Hematopoietic multipotent progenitor cell treated with erythropoietin and hydrocortisone succinate and interleukin-3 and kit ligand, for 17 days (in vitro differentiated cells): ENCODE results near the gene MTMR6.

Experiments
- DNase-seq: peaks from one replicate; pipeline ENCODE4 v3.0.0-alpha.2; 2015; ENCODE audit warnings: low spot score

Gene MTMR6

DNA sequence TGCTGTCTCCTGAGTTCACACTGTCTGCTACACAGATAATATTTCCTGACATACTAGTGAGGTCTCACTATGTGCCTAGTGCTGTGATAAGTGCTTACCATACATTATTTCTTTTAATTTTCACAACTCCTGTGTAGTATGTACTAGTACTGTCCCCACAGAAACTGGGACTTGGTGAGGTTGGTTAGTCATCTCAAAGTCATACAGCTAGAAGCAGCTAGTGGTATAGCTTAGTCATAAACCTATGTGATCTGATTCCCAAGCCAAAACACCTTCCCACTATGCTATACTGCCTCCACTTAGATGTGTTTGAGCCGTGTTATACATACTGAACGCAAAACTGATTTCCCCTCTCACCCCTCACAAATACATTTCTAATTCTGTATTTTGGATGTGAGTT lies 10.5 kb downstream of the MTMR6 start:
- no peak for DNase-seq

- no peak for DNase-seq
Measured at GRCh38 chr13:25268561-25268960, 18.7 kb downstream of the MTMR6 start.

DNA sequence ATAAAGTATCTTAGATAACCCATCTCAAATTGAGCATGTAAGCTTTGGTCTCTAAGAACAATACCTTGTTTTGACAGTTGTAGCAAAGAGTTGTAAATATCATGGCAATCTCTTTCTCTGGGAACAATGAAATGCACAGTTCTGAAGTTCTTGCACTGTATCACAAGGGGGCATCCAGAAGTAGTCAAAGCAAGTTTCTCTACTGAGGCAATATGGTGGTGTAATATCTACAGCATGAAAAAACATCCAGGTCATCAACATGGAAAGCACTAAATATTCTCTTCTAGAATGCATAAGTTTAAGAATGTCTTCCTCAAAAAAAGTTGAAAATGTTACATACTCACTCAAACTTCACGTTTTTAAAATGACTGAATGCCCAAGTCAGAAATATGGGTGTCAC lies 19.6 kb downstream of the MTMR6 start:
- DNase-seq = peak; percentile 16

GRCh38 chr13:25266706-25267105 lies 20.6 kb downstream of the MTMR6 start:
- DNase-seq = no peak

- no peak for DNase-seq
Measured at GRCh38 chr13:25262261-25262660, 25.0 kb downstream of the MTMR6 start.

- DNase-seq = no peak
Measured at GRCh38 chr13:25253702-25254101, 33.6 kb downstream of the MTMR6 start.

DNA sequence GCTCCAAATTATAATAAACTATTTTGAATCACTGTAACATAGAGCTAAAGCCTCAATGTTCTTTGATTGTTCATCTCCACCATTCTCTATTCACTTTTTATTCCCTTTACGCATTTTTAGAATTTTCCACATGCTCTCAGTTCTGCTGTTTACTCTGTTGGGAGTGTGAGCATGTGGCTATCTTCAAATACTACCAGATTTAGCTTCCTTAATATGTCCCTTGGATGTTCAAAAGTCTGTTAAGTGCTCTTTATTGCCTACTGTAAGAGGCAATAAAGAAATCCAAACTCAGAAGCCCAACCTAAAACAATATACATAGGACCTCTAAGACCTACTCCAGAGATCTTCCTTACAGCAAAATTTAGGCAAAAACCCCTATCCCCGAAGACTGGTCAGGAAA lies 34.5 kb downstream of the MTMR6 start:
- no peak for DNase-seq

- no peak for DNase-seq
Measured at GRCh38 chr13:25252225-25252624, 35.1 kb downstream of the MTMR6 start.

- no peak for DNase-seq
Measured at GRCh38 chr13:25249001-25249543, 38.2 kb downstream of the MTMR6 start.

DNA sequence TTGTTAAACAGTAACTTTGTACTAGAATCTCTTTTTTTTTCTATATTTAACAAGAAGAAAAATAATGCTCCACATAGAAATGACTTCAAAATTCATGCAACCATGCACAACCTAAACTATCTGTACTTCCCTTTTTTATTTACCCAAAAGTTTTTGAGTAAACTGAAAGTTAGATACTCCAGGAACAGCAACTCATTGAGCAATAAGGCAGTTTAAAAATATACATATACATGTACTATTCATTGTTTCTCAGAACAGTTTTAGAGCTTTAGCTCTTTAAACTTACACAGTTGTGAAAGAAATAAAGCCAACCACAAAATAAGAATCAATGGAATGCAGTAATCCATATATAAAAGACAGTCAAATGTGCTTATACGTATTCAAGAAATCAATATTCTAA lies 39.2 kb downstream of the MTMR6 start:
- no peak for DNase-seq

GRCh38 chr13:25247360-25247759 lies 39.9 kb downstream of the MTMR6 start:
- no peak for DNase-seq

DNA sequence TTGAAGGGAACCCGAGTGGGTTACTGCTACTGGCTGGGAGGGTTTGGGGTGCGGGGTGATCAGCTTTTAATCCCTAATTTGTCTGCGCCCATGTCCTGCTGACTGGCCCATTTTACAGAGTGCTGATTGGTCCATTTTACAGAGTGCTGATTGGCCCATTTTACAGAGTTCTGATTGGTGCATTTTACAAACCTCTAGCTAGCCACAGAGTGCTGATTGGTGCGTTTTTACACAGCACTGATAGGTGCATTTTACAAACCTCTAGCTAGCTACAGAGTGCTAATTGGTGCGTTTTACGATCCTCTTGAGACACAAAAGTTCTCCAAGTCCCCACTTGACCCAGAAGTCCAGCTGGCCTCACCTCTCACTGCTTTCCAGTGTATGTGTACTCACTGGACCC lies 43.2 kb downstream of the MTMR6 start:
- no peak for DNase-seq

DNA sequence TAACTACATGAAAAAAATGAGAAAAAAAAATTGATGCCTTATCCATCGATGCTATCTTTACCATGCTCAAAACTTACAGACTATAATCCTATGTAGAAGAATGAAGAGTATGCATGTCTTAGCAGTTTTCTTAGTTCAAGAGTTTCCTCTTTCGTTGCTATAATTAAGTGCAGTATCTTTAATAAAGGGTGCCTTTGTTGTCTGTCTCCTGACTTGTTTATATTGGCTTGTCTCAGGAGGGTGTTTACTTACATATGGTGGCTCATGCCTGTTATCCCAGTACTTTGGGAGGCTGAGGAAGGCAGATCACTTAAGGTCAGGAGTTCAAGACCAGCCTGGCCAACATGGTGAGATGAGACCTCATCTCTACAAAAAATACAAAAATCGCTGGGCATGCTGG lies 44.3 kb downstream of the MTMR6 start:
- DNase-seq = no peak

DNA sequence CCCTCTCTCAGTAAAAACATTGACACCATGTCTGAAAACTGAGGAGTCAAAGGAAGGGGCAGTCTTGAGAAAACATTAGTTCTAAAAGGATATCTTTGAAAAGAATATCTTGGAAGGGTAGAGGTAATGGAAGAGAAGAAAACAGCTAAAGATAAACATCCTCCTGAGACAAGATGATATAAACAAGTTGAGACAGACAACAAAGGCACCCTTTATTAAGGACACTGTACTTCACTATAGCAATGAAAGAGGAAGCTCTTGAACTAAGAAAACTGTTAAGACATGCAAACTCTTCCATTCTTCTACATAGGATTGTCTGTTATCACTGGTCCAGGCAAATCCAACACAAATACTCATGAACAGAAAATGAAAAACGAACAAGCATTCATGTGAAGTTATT lies 46.3 kb downstream of the MTMR6 start:
- DNase-seq = no peak

GRCh38 chr13:25237083-25237482 lies 50.2 kb downstream of the MTMR6 start:
- no peak for DNase-seq

- no peak for DNase-seq
Measured at GRCh38 chr13:25233861-25234260, 53.4 kb downstream of the MTMR6 start.

DNA sequence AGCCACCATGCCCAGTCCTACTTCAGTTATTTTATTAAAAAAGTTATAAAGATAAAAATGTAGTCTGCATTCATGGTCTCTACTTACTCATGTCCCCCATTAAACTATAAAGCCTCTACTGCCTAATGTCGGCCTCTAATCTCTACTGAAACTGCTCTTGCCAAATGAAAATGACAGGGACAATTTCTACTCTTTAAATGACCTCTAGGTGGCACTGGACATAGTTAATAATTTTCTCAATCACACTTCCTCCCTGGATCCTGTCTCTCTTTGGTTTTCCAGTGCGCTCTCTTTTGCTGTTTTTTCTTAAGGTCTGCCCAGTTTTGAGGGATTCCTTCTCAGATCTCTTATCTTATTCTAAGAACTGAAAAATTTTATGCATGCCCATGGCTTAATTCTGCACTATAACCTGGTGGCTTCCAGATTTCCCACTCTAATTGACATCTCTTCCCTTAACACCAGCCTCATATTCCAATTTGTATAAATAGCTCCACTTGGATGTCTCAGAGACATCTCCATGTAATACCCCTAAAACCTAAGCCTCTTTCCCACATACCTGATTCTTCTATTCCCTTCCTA lies 54.3 kb downstream of the MTMR6 start:
- peak; percentile 61 for DNase-seq

DNA sequence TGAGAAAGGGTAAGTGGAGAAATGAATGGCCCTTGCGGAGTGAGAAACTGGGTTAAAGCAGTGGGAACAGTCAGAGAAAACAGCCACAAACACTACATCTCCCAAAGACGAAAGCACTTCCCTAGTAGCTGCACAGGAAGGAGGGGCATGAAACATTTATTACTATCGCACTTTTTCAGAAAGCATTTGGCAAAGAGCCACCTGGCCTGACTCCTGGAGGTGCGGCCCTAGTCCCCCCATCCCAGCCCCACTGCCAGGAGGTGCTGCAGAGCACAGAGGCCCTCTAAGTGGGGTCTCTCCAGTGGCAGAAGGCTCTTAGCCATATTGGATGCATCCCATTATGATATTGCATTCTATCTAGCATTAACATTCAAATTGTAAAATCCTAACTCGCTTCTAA lies 55.8 kb downstream of the MTMR6 start:
- no peak for DNase-seq

DNA sequence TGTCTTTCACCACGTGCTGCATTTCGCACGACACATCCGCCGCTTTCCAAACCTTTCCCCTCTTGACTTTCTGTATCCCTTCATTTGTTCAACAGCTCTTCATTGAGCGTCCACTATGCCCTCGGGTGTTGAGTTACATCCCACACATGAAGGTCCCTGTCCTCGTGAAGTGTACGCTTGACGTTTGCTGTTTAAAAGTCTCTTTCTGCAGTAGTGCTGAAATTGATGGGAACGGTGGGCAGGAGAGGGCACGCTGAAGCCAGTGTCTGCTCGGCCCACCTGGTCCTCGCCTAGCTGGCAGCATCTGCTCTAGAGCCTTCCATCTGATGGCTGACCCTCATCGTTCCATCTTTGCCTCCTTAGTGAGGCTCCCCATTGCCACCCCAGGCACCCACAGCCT lies 59.6 kb downstream of the MTMR6 start:
- DNase-seq = no peak

DNA sequence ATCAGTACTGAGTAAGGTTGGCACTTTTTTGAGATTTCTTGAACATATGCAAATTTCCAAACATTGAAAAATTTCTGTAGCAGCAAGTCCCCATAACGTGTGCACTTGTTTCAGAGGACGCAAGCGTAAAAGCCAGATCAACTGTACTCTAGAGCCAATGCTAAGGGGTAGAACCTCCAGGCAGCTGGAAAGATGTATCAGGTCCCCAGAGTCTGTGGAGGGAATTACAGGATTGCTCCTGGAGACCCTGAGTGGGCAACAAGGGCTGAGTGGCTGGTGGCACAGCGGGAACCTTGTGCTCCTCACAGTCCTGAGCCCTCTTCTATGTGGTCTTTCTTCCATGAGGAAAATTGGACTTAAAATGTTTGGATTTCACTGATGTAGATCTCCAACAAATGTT lies 61.3 kb downstream of the MTMR6 start:
- no peak for DNase-seq

GRCh38 chr13:25224151-25224550 lies 63.1 kb downstream of the MTMR6 start:
- DNase-seq = no peak

- DNase-seq = no peak
Measured at GRCh38 chr13:25222740-25223139, 64.5 kb downstream of the MTMR6 start.

GRCh38 chr13:25218019-25218418 lies 69.3 kb downstream of the MTMR6 start:
- DNase-seq = no peak

GRCh38 chr13:25217023-25217885 lies 70.0 kb downstream of the MTMR6 start:
- DNase-seq = no peak
